HG03060 (cell line): ENCODE data around the gene CCL27.
A peak's percentile ranks its signal among the peaks of the same experiment; 100 is the strongest.
"Not testable (repeated sequence)": the region's sequence is repeated elsewhere in the genome, so short reads cannot be mapped to it uniquely, and the experiment has no call there.

Experiments
- ATAC-seq: cut with Tn5 transposase; IDR thresholded peaks from one replicate; pipeline ENCODE4 v1.9.1; 2021; ENCODE audit warnings: low read depth, moderate number of reproducible peaks; ENCODE audit not compliant: unreplicated experiment

CCL27 gene

GRCh38 chr9:34651876-34652601, 10.4 kb downstream of the CCL27 start, which contains the start of gene IL11RA:
TSS of gene IL11RA (plus strand) at chr9:34652185. CDS start at chr9:34655218, 3,033 bp downstream.
- ATAC-seq, result no peak

GRCh38 chr9:34651321-34651720, 11.1 kb downstream of the CCL27 start:
- ATAC-seq, result no peak

- no peak for ATAC-seq
These were observed 11.6 kb downstream of the CCL27 start for GRCh38 chr9:34650816-34651215.

- no peak for ATAC-seq
These were observed 13.8 kb downstream of the CCL27 start for GRCh38 chr9:34648673-34649072.

GRCh38 chr9:34647651-34648050, 14.8 kb downstream of the CCL27 start:
- ATAC-seq, result no peak

- no peak for ATAC-seq
These were observed 15.4 kb downstream of the CCL27 start for GRCh38 chr9:34647084-34647403.

- peak; percentile 58 for ATAC-seq
These were observed 16.0 kb downstream of the CCL27 start, which contains the start of gene GALT for GRCh38 chr9:34646211-34647083. TSS of gene GALT (plus strand) at chr9:34646675. CDS start at chr9:34646705, 30 bp downstream.

GRCh38 chr9:34644766-34645314, 17.6 kb downstream of the CCL27 start:
- no peak for ATAC-seq

GRCh38 chr9:34642679-34643078, 19.8 kb downstream of the CCL27 start:
- no peak for ATAC-seq

GRCh38 chr9:34639322-34639721, 23.1 kb downstream of the CCL27 start:
- not testable (repeated sequence) for ATAC-seq

GRCh38 chr9:34638138-34638445, 24.4 kb downstream of the CCL27 start:
- ATAC-seq, result no peak

- no peak for ATAC-seq
These were observed 24.9 kb downstream of the CCL27 start, which contains the start of gene SIGMAR1 for GRCh38 chr9:34637356-34638137. TSS of gene SIGMAR1 (minus strand) at chr9:34637787. CDS start at chr9:34637697, 90 bp downstream.

- no peak for ATAC-seq
These were observed 25.6 kb downstream of the CCL27 start for GRCh38 chr9:34636791-34637355.

GRCh38 chr9:34635556-34635955, 26.9 kb downstream of the CCL27 start:
- ATAC-seq, result no peak

GRCh38 chr9:34634551-34635248, 27.8 kb downstream of the CCL27 start:
- ATAC-seq, result no peak

GRCh38 chr9:34633851-34634550, 28.5 kb downstream of the CCL27 start:
- ATAC-seq, result no peak

- no peak for ATAC-seq
These were observed 29.3 kb downstream of the CCL27 start for GRCh38 chr9:34633166-34633565.

- no peak for ATAC-seq
These were observed 31.9 kb downstream of the CCL27 start for GRCh38 chr9:34630402-34631154.

GRCh38 chr9:34629491-34629808, 33.0 kb downstream of the CCL27 start:
- no peak for ATAC-seq
